OCI-LY7 (cell line): ENCODE results near the gene KRT13. TPM values are rescaled to one million over a fixed set of nuclear protein-coding genes. Genes with fewer than 3 reads are reported as not detected.

Experiments
- BruUV-seq: library from RNA; stranded (reverse); fragments of 400-500 nt; replicated peaks from 2 replicates; lab custom pipeline; 2021; lab: Mats Ljungman, UMichigan
- CTCF ChIA-PET: fragments of 300-600 bp; sonication (Branson Sonifier 250); formaldehyde crosslinking; loops from one replicate; lab custom pipeline; 2022; ENCODE audit warnings: antibody characterized with exemption; ENCODE audit not compliant: unreplicated experiment; lab: Charles Lee
- POLR2A ChIA-PET: fragments of 300-600 bp; sonication (Branson Sonifier 250); formaldehyde crosslinking; loops from one replicate; lab custom pipeline; 2022; ENCODE audit warnings: antibody characterized with exemption; lab: Charles Lee
- DNase-seq: peaks from one replicate; pipeline ENCODE4 v3.0.0-alpha.2; 2015; ENCODE audit warnings: low spot score
- H2AFZ ChIP-seq: fragments of 200-600 bp; sonication (generic), shearing (Covaris generic); 2 replicates; pipeline ENCODE4 v1.6.1; 2014; ENCODE audit warnings: mild to moderate bottlenecking, antibody characterized with exemption, low read length, moderate library complexity
- H3K27ac ChIP-seq: fragments of 200-600 bp; sonication (generic); 2 replicates; pipeline ENCODE4 v1.5.1; 2014; ENCODE audit warnings: mixed run types, low read depth, mild to moderate bottlenecking, moderate library complexity, low read length, inconsistent platforms; ENCODE audit not compliant: poor library complexity, severe bottlenecking
- H3K36me3 ChIP-seq: fragments of 200-600 bp; sonication (generic); 2 replicates; pipeline ENCODE4 v1.6.1; 2014; ENCODE audit warnings: mild to moderate bottlenecking, antibody characterized with exemption, low read length, moderate library complexity, mixed read lengths; ENCODE audit not compliant: insufficient read depth
- H3K4me1 ChIP-seq: fragments of 200-600 bp; sonication (generic); 2 replicates; pipeline ENCODE4 v1.5.1; 2014; ENCODE audit warnings: mild to moderate bottlenecking, low read length; ENCODE audit not compliant: insufficient read depth, poor library complexity, severe bottlenecking
- H3K4me2 ChIP-seq: fragments of 200-600 bp; sonication (generic); 2 replicates; pipeline ENCODE4 v1.6.1; 2014; ENCODE audit warnings: mild to moderate bottlenecking, low read length
- H3K4me3 ChIP-seq: fragments of 200-600 bp; sonication (generic); 2 replicates; pipeline ENCODE4 v1.5.1; 2014; ENCODE audit warnings: mild to moderate bottlenecking, low read depth, low read length; ENCODE audit not compliant: poor library complexity, severe bottlenecking
- H3K79me2 ChIP-seq: fragments of 200-600 bp; sonication (generic); 2 replicates; pipeline ENCODE4 v1.6.1; 2016; ENCODE audit warnings: low read depth, mild to moderate bottlenecking, low read length, moderate library complexity, mixed read lengths; ENCODE audit not compliant: insufficient read depth
- H3K9me2 ChIP-seq: fragments of 200-600 bp; sonication (generic); 2 replicates; pipeline ENCODE4 v1.6.1; 2016; ENCODE audit warnings: mild to moderate bottlenecking, low read length, mixed read lengths; ENCODE audit not compliant: insufficient read depth
- H3K9me3 ChIP-seq: fragments of 200-600 bp; sonication (generic); 2 replicates; pipeline ENCODE4 v1.6.1; 2014; ENCODE audit warnings: mild to moderate bottlenecking, mixed run types, low read length, mixed read lengths
- H4K20me1 ChIP-seq: fragments of 200-600 bp; sonication (generic); 2 replicates; pipeline ENCODE4 v1.6.1; 2014; ENCODE audit warnings: mild to moderate bottlenecking, antibody characterized with exemption, low read length, moderate library complexity, mixed read lengths; ENCODE audit not compliant: insufficient read depth
- EZH2phosphoT487 ChIP-seq: fragments of 200-600 bp; sonication (generic); IDR thresholded peaks from 2 replicates; pipeline ENCODE4 v1.6.1; 2018; ENCODE audit warnings: low read depth, borderline replicate concordance, mild to moderate bottlenecking, mixed run types, antibody characterized with exemption, low read length, moderate library complexity, mixed read lengths
- intact Hi-C: fragments of 100-400 bp; cut with micrococcal nuclease; formaldehyde crosslinking; loops from one replicate; pipeline ENCODE4 v1.10.0; 2022; ENCODE audit not compliant: unreplicated experiment
- total RNA-seq, 2 experiments: library from RNA; depleted of rRNA in 1 of 2; stranded (reverse); fragments of >200 nt in 1 of 2; shearing (Covaris generic) in 1 of 2; gene quantifications; 2 replicates each; pipeline ENCODE4 v1.2.3, GENCODE V29; 2014 to 2022
- TF ChIP-seq, protein P1 (sequence below): fragments of 200-600 bp; sonication (generic); conservative IDR thresholded peaks from 2 replicates; pipeline ENCODE4 v1.5.1; 2014; ENCODE audit warnings: mild to moderate bottlenecking, antibody characterized with exemption, low read length, moderate library complexity, mixed read lengths

KRT13 gene
- total RNA-seq, 2 experiments from 2014 or later: not detected

DNA sequence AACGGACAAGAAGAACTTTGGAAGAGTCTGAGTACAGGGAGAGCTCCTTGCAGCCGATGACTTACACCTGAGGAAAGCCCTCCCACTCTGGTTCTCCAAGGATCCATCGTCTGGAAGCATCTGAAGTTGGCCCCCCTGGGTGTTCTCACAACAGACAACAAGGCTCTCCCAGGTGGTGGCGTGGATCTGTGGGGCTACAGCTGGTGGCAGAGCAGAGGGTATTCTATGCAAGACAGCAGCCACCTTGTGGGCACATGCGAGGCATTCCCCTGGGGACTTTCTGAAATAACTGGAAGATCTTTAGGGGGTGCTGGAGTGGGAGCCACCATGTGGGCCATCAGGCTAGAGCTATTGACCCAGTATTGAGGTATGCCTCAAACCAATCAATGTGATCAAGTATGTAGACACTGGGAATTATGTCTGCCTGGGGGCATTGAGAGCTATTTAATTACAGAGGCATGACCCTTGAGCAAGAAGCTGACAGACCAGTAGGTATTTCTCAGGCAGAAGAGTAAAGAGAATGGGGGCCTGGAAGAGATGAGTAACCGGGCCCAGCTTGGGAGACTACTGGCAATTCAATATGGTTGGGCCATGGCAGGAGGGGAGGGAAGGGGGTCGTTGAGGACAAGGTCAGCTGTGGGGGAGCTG lies 29.6 kb upstream of the KRT13 start:
- Histone ChIP-seq H3K27ac (no peak overlapping the region), H3K9me3 (no peaks in the 10 kb centered on the region), H2AFZ (no peak overlapping the region), H3K36me3 (no peaks in the 10 kb centered on the region), H3K9me2 (no peaks in the 10 kb centered on the region), H3K4me2 (no peak overlapping the region), H3K79me2 (no peaks in the 10 kb centered on the region), H3K4me1 (no peaks in the 10 kb centered on the region), H4K20me1 (no peaks in the 10 kb centered on the region), H3K4me3 (no peak overlapping the region)
- no TSS peak for BruUV-seq
- TF ChIP-seq EZH2phosphoT487: no peak
- TF ChIP-seq, protein P1, sequence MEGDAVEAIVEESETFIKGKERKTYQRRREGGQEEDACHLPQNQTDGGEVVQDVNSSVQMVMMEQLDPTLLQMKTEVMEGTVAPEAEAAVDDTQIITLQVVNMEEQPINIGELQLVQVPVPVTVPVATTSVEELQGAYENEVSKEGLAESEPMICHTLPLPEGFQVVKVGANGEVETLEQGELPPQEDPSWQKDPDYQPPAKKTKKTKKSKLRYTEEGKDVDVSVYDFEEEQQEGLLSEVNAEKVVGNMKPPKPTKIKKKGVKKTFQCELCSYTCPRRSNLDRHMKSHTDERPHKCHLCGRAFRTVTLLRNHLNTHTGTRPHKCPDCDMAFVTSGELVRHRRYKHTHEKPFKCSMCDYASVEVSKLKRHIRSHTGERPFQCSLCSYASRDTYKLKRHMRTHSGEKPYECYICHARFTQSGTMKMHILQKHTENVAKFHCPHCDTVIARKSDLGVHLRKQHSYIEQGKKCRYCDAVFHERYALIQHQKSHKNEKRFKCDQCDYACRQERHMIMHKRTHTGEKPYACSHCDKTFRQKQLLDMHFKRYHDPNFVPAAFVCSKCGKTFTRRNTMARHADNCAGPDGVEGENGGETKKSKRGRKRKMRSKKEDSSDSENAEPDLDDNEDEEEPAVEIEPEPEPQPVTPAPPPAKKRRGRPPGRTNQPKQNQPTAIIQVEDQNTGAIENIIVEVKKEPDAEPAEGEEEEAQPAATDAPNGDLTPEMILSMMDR: no peak
- ChIA-PET POLR2A (interaction anchor here (0.6 kb wide), 1 partner anchor 56 kb away, joined by 3 read pairs; no protein-coding TSS in a partner anchor), CTCF (no interaction called here)
- intact Hi-C loops: no loop called here
- DNase-seq: no peak

DNA sequence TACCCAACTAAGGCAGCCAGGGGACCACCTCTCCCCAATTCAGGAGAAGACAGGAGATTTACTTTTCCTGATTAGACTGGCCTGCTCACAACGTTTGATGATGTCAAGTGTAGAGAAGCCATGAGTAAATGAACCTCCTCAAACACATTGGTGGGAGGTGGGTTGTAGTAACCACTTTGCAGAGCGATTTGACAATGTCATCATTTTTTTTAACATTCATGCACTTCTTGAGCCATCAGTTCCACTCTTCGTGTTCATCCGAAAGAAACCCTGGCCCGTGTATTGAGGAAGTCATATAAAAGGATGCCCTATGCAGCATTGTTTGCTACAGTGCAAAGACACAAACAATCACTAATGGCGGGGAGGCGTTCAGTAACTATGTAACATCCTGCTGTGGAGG lies 28.2 kb upstream of the KRT13 start:
- no peak for TF ChIP-seq EZH2phosphoT487
- TF ChIP-seq, protein P1: no peak
- H3K9me3 ChIP-seq: no peaks in the 10 kb centered on the region
- no peaks in the 10 kb centered on the region for H4K20me1 ChIP-seq
- H3K9me2 ChIP-seq: no peaks in the 10 kb centered on the region
- no peak overlapping the region for H3K4me2 ChIP-seq
- no peak overlapping the region for H2AFZ ChIP-seq
- H3K36me3 ChIP-seq: no peaks in the 10 kb centered on the region
- BruUV-seq: no TSS peak
- H3K4me3 ChIP-seq: no peak overlapping the region
- H3K79me2 ChIP-seq: no peaks in the 10 kb centered on the region
- POLR2A ChIA-PET: no interaction called here
- no peaks in the 10 kb centered on the region for H3K4me1 ChIP-seq
- DNase-seq: no peak
- no peak overlapping the region for H3K27ac ChIP-seq
- intact Hi-C loops: no loop called here
- CTCF ChIA-PET: no interaction called here

DNA sequence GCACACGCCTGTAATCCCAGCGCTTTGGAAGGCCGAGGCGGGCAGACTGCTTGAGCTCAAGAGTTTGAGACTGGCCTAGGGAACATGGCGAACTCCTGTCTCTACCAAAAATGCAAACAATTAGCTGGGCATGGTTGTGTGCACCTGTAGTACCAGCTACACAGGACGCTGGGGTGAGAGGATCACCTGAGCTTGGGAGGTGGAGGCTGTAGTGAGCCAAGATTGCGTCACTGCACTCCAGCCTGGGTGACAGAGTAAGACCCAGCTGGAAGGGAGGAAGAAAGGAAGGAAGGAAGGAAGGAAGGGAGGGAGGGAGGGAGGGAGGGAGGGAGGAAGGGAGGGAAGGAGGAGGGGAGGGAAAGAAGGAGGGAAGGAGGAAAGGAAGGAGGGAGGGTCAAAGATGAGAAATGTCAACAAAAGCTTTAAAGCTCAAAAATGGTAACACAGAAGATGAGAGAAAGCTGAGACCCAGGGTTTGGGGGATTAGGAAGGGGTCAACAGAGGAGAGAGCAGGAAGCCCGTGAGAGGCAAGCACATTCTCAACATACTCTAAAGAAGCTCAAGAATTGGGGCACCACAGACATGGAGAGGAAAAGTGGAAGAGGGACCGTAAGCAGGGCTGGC lies 27.6 kb upstream of the KRT13 start:
- Histone ChIP-seq H3K9me2 (no peaks in the 10 kb centered on the region), H3K36me3 (no peaks in the 10 kb centered on the region), H3K27ac (no peak overlapping the region), H3K4me1 (no peaks in the 10 kb centered on the region), H4K20me1 (no peaks in the 10 kb centered on the region), H3K9me3 (no peaks in the 10 kb centered on the region), H3K79me2 (no peaks in the 10 kb centered on the region), H3K4me3 (no peak overlapping the region), H2AFZ (no peak overlapping the region), H3K4me2 (no peak overlapping the region)
- POLR2A ChIA-PET: interaction anchor here (0.8 kb wide), 1 partner anchor 135 kb away, joined by 4 read pairs; no protein-coding TSS in a partner anchor
- TF ChIP-seq, protein P1: no peak
- TF ChIP-seq EZH2phosphoT487: no peak
- no peak for DNase-seq
- CTCF ChIA-PET: no interaction called here
- intact Hi-C loops: no loop called here
- BruUV-seq: no TSS peak
